ENCODE results near the gene VPS52.
"Not testable (repeated sequence)": the region's sequence is repeated elsewhere in the genome, so short reads cannot be mapped to it uniquely, and the experiment has no call there.

VPS52 gene

GRCh38 chr6:33280539-33280938, 8.9 kb upstream of the VPS52 start:
- no peak for DNase-seq (ENCODE audit: low spot score)

DNA sequence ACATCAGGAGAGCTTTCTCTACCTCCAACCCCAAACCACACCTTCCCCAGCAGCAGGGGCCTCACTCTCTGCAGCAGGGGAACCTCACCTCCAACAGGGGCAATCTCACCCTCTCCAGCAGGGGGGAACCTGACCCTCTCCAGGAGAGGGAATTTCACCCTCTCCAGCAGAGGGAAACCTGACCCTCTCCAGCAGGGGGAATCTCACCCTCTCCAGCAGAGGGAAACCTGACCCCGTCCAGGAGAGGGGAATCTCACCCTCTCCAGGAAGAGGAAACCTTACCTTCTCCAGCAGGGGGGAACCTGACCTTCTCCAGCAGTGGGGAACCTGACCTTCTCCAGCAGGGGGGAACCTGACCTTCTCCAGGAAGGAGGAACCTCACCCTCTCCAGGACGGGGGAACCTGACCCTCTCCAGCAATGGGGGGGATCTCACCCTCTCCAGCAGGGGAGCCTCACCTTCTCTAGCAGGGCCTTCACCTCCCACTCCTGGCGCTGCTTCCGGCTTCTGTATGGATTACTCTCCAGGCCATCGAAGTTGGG, 8.4 kb upstream of the VPS52 start:
- DNase-seq (ENCODE audit: low spot score): peak; percentile 81

DNA sequence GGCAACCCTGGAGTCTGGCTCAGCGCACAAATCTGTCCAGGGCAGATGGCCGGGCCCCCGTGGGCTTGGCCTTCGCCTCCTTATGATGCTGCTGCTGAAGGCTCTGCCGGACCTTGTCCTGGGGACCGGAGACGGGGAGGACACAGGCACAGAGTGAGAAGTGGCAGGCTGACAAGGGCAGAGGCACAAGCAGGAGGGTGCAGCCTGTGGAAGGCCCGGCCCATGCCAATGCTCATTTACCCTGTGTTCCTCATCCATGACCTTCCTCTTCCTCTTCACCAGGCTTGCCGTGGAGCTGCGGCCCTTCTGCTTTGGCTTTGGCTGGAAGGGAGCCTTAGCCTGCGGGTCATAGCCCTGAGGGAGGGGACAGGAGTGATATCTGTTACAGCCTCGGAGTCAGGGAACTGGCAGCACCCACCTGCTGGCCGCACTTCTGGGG, 7.6 kb upstream of the VPS52 start:
- DNase-seq (ENCODE audit: low spot score): peak; percentile 83

DNA sequence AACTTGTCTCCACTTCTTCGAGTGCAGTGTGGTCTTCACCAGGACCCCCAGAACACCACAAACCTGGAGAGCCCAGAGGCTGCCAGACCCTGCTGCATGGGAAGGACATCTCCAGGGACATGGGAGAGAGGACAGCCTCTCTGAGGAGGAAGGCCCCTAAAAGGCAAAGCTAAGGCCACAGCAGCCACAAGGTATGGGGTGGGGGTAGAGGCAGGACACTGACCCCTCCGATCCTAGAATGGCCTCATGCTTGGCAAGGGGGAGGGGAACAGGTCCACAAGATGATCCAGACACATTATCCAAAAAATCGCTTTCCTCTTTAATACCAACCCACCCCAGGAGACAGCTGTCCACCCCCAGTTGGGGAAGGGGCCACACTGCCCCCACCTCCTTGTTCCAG, 7.1 kb upstream of the VPS52 start:
- no peak for DNase-seq (ENCODE audit: low spot score)

GRCh38 chr6:33278392-33278741, 6.7 kb upstream of the VPS52 start:
- DNase-seq (ENCODE audit: low spot score): peak; percentile 57

GRCh38 chr6:33277663-33278391, 6.2 kb upstream of the VPS52 start:
- peak; percentile 34 for DNase-seq (ENCODE audit: low spot score)

DNA sequence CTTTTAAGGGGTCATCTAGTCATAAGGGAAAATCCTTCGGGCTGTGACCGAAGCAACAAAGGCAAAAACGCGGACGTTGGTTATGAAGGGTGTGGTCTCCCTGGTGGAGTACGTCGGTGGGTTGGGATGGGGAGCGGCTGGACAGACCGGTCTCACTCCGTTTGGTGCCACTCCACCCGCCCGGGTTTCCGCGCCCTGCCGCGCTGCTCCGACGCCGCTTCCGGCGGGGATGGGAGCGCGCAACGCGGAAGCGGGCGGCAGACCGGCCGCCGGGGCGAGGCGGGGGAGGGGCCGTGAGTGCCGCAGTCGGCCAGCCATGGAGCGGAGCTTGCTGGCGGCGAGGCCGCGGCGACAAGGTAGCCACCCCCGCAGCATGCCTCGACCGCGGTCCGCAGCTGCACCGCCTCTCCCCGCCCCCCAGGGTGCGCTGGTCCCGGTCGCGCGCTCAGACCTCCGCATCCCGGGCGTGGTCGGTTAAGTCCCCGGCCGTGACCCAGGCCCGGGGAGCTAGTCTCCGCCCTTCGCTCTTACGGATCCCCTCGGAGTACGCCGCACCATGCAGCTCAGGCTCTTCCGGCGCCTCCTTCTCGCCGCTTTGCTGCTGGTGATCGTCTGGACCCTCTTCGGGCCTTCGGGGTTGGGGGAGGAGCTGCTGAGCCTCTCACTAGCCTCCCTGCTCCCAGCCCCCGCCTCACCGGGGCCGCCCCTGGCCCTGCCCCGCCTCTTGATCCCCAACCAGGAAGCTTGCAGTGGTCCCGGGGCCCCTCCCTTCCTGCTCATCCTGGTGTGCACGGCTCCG, 5.4 kb upstream of the VPS52 start, which contains the start of gene B3GALT4:
Gene B3GALT4 (plus strand): TSS at position 260 of the 799 bp plus-strand sequence. CDS start 297 bp downstream, at position 557.
- peak; percentile 87 for DNase-seq (ENCODE audit: low spot score)

DNA sequence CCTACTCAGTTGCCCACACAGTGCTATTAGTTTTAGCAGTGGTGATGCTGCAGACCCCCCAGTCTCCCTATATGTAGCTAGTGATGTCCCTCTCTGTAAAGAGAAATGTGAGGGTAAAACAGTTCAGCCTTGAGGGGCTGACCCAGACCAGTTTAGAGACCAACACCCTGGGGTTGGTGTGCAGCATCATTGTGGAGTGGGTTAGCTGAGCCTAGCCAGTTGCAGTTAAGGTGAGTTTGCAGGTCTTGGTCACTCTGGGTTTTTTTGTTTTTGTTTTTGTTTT, 4.8 kb upstream of the VPS52 start:
- DNase-seq (ENCODE audit: low spot score): no peak

GRCh38 chr6:33275795-33276580, 4.3 kb upstream of the VPS52 start:
- not testable (repeated sequence) for DNase-seq (ENCODE audit: low spot score)

DNA sequence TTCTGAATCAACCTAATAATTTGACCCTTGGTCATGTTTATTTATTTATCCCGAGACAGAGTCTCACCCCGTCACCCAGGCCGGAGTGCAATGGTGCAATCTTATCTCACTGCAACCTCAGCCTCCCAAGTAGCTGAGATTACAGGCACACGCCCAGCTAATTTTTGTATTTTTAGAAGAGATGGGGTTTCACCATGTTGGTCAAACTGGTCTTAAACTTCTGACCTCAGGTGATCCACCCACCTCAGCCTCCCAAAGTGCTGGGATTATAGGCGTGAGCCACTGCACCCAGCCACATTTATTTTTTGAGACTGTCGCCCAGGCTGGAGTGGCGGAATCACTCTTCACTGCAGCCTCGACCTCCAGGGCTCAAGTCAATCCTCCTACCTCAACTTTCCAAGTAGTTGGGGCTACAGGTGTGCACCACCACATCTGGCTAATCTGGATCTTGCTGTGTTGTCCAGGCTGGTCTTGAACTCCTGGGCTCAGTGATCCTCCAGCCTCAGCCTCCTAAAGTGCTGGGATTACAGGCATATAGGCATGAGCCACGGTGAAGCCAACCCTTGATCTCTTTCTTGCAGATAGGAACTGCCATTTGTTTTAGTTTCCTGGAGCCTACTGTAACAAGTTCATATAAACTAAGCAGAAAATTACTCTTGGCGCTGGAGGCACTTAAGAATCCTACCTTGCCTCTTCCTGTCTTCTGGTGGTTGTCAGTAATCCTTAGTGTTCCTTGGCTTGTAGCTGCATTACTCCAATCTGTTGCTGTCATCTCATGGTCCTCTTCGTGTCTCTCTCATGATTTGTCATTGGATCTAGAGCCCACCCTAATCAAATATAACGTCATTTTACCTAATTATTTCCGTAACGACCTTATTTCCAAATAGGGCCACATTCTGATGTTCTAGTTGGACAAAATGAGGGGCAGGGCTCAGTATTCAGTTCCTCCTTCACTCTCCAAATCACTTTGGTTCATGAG, 2.5 kb upstream of the VPS52 start:
- DNase-seq (ENCODE audit: low spot score): no peak

DNA sequence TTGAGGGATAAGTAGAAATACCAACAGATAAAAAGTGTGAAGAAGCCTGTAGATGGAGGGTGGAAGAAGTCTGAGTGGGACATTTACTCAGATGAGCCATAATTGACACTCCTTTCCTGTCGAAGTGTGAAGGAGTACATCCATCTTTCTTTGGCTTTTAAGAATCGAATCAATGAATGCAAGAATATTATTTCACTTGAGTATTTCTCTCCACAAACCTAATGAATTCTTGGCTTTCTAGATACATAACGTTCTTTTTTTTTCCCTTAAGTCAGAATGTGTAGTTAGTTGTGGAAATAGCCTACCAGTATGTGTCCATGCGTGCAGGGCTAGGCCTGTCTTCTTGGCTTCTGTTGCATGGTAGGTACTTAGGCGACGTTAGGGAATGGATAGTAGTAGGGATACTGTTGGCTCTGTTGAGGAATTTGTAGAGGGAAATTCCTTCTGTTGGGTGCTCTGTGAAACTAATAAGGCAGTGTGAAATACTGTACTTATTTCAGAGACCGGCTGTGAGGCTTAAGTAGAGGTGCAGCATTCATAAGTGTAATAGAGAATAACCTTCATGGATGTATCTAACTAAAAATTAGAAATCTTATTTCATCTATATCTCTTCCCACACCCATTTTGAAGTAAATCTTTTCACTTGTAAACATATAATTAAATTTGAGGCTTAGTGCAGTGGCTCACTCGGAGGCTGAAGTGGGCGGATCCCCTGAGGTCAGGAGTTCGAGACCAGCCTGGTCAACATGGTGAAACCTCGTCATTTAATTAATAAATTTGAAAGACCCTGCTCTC, 1.6 kb upstream of the VPS52 start:
- no peak for DNase-seq (ENCODE audit: low spot score)

DNA sequence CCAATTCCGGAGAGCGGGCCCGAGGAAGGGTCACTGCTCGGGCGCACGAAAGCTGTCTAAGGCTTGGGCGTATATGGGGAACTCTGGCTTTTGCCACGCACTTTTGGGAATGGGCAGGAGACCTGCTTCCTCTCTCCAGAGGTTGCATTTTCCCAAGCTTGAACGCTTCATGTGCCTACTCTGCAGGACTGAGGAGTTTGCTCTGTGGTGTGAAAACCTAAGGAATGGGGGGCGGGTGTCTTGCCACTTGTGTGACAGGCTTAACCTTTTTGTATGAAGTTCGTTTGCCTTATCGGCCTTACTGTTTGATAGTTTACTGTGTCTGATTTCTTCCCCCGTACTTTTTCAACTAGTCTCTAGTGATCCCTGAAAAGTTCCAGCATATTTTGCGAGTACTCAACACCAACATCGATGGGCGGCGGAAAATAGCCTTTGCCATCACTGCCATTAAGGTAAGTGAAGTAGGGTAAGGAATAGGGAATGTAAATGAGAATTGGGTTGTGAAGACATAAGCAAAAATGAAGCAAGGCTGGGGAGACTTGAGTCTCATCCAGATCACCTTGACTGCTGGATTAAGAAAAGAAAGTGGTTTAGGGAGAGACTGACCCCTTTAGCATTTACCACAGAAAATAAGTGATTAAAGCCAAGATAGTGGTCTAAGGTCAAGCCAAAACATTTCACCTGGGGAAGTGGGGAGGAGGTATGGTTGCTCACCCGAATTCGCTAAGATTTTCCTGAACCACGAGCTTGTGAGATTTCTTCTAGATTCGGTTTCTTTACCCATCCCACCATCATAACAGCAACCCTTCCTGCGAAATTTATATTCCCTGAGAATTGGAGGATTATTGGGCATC, 826 bp upstream of the VPS52 start:
- no peak for DNase-seq (ENCODE audit: low spot score)

DNA sequence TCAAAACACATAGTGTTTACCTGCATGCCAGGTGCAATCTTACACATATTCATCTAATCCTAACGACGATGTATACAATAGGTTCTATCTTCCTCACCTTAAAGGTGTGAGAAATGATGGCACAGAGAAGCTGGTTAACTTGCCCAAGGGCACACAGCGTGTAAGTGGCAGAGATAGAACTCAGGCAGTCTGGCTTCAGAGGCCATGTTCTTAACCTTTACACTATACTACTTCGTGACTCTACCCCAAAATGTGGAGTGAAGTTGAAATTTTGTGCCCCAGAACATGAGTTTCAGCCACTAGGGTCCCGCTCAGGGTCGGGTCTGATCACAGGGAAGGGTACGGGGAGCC, 584 bp downstream of the VPS52 start:
- DNase-seq (ENCODE audit: low spot score): no peak

GRCh38 chr6:33264015-33264414, 7.7 kb downstream of the VPS52 start:
- DNase-seq (ENCODE audit: low spot score): no peak

DNA sequence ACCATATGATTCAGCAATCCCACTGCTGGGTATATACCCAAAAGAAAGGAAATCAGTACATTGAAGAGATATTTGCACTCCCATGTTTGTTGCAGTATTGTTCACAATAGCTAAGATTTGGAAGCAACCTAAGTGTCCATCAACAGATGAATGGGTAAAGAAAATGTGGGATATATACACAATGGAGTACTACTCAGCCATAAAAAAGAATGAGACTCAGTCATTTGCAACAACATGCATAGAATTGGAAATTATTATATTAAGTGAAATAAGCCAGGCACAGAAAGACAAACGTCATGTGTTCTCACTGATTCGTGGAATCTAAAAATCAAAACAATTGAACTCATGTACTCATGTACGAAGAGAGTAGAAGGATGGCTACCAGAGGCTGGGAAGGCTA, 9.2 kb downstream of the VPS52 start:
- not testable (repeated sequence) for DNase-seq (ENCODE audit: low spot score)

DNA sequence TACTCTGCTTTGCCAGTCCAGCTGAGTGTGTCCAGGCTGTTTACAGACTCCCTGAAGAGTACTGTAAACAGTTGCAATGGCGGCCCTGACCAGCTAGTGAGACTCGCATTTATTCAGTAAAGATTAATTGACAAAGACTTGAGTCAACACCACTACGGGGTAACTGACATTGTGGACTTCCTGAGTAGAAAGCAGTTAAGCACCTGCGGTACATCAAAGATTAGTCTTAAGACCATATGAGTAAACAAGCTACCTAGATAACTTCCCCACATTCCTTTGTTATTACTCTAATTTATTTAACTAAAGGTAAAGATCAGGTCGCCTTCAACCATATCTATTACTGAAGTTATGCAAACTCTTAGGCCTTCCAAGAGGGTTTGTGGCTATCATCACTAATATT, 12.6 kb downstream of the VPS52 start:
- no peak for DNase-seq (ENCODE audit: low spot score)

DNA sequence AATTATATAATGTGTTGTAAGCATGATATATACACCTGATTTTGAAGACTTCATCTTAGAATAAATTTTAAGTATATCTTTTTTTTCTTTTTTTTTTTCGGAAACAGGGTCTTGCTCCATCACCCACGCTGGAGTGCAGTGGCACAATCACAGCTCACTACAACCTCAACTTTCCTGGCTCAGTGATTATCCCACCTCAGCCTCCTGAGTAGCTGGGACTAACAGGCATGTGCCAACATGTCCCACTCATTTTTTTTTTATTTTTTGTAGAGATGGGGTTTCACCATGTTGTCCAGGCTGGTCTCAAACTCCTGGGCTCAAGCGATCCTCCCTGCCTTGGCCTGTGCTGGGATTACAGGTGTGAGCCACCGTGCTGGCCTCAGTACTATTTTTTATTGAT, 17.1 kb downstream of the VPS52 start:
- no peak for DNase-seq (ENCODE audit: low spot score)

DNA sequence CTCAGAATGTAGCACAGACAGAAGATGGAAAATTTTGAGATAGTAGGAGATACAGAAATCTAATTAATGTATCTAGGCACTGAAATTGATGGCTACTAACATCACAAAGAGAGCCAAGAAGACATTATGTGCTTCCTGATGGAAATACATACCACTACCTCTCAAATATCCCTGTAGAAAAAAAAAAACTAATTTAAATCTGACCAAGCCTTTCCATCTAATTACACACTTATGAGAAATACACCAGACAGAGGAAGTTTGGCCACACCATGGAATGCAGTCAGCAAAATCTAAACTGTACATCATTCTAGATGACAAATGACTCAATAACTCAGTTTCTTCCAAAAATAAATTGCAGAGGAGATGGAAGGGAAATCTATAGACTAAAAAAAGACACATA, 18.9 kb downstream of the VPS52 start:
- no peak for DNase-seq (ENCODE audit: low spot score)

DNA sequence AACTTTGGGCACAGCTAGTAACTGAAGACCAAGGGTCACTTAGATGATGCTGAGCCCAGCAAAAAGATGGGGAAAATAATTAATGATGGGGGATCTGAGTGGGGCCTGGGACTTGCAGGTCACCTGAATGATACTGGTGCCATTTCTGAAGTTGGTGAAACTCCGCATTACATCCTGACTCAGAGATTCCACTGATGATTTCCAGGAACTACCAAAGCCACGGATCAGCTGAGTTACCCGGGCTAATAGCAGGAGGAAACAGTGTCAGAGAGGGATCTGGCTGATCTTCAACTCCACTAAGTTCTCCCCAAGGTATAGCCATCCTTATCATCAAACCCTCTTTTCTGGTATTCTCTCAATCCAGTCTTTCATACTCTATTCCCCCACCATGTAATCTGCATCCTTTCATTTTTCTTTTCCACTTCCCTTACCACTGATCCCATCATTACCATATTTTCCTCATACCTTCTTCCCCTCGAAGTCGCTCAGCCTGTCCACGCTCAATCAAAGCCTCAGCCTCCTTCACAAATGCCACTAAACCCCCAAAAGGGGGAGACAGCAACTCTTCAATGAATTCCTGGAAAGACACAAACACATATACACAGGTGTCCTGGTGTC, 20.2 kb downstream of the VPS52 start:
- no peak for DNase-seq (ENCODE audit: low spot score)

All from cerebellar cortex (tissue), 1 donor.